K562 (cell line): ENCODE measurements around the gene OVCA2.

Experiments
- BCL6 ChIP-seq: fragments of 250-450 bp; sonication (Bioruptor Pico); IDR thresholded peaks from 2 replicates; pipeline ENCODE4 v1.4.0; 2020
- ESRRA ChIP-seq: fragments of 450-650 bp; IDR thresholded peaks from 2 replicates; pipeline ENCODE4 v1.6.1; 2014; ENCODE audit warnings: low read depth, mild to moderate bottlenecking, moderate library complexity, borderline replicate concordance
- FOXA1 ChIP-seq: fragments of 450-650 bp; IDR thresholded peaks from 2 replicates; pipeline ENCODE4 v1.6.1; 2016; ENCODE audit warnings: mild to moderate bottlenecking, borderline replicate concordance
- JUND ChIP-seq, 2 experiments: IDR thresholded peaks; 2 replicates in 1 of 2; 3 replicates in 1 of 2; pipeline ENCODE4 v1.6.1; 2011; ENCODE audit warnings: borderline replicate concordance in 2 of 2, low read depth in 2 of 2, low read length in 2 of 2, improper control_type of control experiment in 1 of 2, missing biosample characterization in 1 of 2, missing genetic modification characterization in 1 of 2, missing genetic modification reagents in 1 of 2
- MCM5 ChIP-seq: fragments of 450-650 bp; IDR thresholded peaks from 2 replicates; pipeline ENCODE4 v1.6.1; 2016; ENCODE audit warnings: low read depth
- RHOXF2B ChIP-seq: fragments of 250-450 bp; sonication (Bioruptor Pico); conservative IDR thresholded peaks from 2 replicates; pipeline ENCODE4 v1.5.1; 2021
- SIN3B ChIP-seq: fragments of 450-650 bp; IDR thresholded peaks from 2 replicates; pipeline ENCODE4 v1.6.1; 2017; ENCODE audit warnings: low read depth, mild to moderate bottlenecking, moderate library complexity
- ZNF274 ChIP-seq: IDR thresholded peaks from 2 replicates; pipeline ENCODE4 v1.6.1; 2011; ENCODE audit warnings: low read depth, mild to moderate bottlenecking, low read length, moderate library complexity, borderline replicate concordance
- TF ChIP-seq, protein P1 (sequence below): sonication (generic); formaldehyde crosslinking; IDR thresholded peaks from 2 replicates; pipeline ENCODE4 v1.8.0; 2022; ENCODE audit warnings: mild to moderate bottlenecking, missing genetic modification reagents

DNA sequence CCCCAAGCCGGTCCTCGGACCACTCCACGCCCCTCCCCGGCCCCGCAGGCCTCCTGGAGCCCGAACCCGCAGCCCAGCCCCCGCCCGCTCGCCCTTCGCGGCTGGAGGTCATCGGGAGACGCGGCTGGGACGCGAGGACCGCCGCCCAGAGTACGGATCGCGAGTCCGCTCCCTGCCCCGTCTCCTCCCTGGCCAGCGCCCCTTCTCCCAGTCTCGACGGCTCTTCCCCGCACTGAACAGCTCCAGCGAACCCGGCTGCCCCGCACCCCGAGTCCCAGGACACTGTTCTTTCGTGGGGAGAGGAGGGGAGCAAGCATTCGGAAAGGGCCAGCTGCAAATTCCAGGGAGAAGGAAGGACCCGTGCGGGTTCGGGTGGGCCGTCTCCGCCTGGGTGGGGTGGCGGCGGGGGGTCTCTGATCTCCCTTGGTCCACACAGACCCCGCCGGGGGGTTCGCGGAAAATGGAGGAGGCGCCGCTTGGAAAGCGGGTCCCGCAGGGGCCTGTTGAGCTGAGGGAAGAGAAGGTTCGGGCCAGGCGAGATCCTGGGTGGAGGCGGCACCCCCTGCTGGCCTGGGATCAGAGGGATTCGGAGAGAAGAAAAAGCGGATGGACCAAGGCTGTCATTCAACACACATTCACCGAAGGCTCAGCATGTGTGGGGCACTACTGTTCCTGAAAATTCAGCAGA lies 16.1 kb upstream of the OVCA2 start:
- no peak for TF ChIP-seq RHOXF2B (CRISPR knock-in tag)
- TF ChIP-seq ESRRA = 0 out of 2 replicates have a peak, but pooled peaks have one; percentile 21
- no peak for TF ChIP-seq FOXA1
- TF ChIP-seq, protein P1, sequence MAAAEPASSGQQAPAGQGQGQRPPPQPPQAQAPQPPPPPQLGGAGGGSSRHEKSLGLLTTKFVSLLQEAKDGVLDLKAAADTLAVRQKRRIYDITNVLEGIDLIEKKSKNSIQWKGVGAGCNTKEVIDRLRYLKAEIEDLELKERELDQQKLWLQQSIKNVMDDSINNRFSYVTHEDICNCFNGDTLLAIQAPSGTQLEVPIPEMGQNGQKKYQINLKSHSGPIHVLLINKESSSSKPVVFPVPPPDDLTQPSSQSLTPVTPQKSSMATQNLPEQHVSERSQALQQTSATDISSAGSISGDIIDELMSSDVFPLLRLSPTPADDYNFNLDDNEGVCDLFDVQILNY (CRISPR knock-in tag) = no peak
- TF ChIP-seq BCL6 = no peak
- TF ChIP-seq MCM5 = no peak
- TF ChIP-seq JUND (IDR thresholded peaks at IDR 0.05; ENCODE audit: borderline replicate concordance, low read depth, low read length) = no peak
- TF ChIP-seq JUND (tag; IDR thresholded peaks at IDR 0.05; ENCODE audit: borderline replicate concordance, low read depth, low read length) = no peak
- TF ChIP-seq SIN3B = no peak
- TF ChIP-seq ZNF274 = no peak
